Prostate gland (tissue), 2 donors: Measurements from ENCODE around the gene CRIP1. TPM values are rescaled to one million over a fixed set of nuclear protein-coding genes. Genes with fewer than 3 reads are reported as not detected.

Experiments
- DNase-seq: peaks from one replicate; pipeline ENCODE4 v3.0.0-alpha.2; 2019; ENCODE audit warnings: low spot score
- H3K27ac ChIP-seq, 2 donors: fragments of 200-600 bp; sonication (generic); 2 replicates each; pipeline ENCODE4 v1.5.1; 2017 to 2019
- H3K27me3 ChIP-seq: fragments of 200-600 bp; sonication (generic); replicated peaks from 2 replicates; pipeline ENCODE4 v1.5.1; 2019; ENCODE audit not compliant: insufficient read depth
- H3K36me3 ChIP-seq, 2 donors: fragments of 200-600 bp; sonication (generic); 1 replicate in 1 of 2; 2 replicates in 1 of 2; pipeline versions ENCODE4 v1.5.1 to v1.8.1; 2017 to 2019
- H3K4me1 ChIP-seq: fragments of 200-600 bp; sonication (generic); replicated peaks from 2 replicates; pipeline ENCODE4 v1.5.1; 2019
- H3K4me3 ChIP-seq, 2 donors: fragments of 200-600 bp; sonication (generic); 2 replicates each; pipeline ENCODE4 v1.5.1; 2017 to 2019
- H3K9me3 ChIP-seq: fragments of 200-600 bp; sonication (generic); 2 replicates; pipeline ENCODE4 v1.5.1; 2017
- CTCF ChIP-seq, 4 experiments: fragments of 200-600 bp in 2 of 4; fragments of 450-650 bp in 2 of 4; sonication (generic) in 2 of 4; IDR thresholded peaks; 1 replicate in 3 of 4; 2 replicates in 1 of 4; pipeline ENCODE4 v1.5.1; 2016 to 2019; ENCODE audit warnings: antibody characterized with exemption in 4 of 4, mild to moderate bottlenecking in 2 of 4, moderate library complexity in 2 of 4
- POLR2A ChIP-seq: fragments of 450-650 bp; IDR thresholded peaks from one replicate; pipeline ENCODE4 v1.6.1; 2016; ENCODE audit warnings: antibody characterized with exemption, mild to moderate bottlenecking
- POLR2AphosphoS5 ChIP-seq: sonication (generic); formaldehyde crosslinking; IDR thresholded peaks from one replicate; pipeline ENCODE4 v1.6.1; 2017; ENCODE audit warnings: antibody characterized with exemption
- WGBS: methylation state at CpG from one replicate; pipeline ENCODE4 v1.1.5; 2018; 5-methylcytosine and 5-hydroxymethylcytosine counted together
- intact Hi-C: fragments of 100-400 bp; cut with DNase I; formaldehyde crosslinking; loops from one replicate; pipeline ENCODE4 v1.14.2; 2022
- total RNA-seq, 2 donors: library from RNA; depleted of rRNA; stranded (reverse); fragments of >200 nt; gene quantifications; one replicate each; pipeline ENCODE4 v1.1.0, GENCODE V29; 2016

Gene CRIP1
- total RNA-seq, 2 donors from 2014 or later, result 4.2 to 22.0 TPM

DNA sequence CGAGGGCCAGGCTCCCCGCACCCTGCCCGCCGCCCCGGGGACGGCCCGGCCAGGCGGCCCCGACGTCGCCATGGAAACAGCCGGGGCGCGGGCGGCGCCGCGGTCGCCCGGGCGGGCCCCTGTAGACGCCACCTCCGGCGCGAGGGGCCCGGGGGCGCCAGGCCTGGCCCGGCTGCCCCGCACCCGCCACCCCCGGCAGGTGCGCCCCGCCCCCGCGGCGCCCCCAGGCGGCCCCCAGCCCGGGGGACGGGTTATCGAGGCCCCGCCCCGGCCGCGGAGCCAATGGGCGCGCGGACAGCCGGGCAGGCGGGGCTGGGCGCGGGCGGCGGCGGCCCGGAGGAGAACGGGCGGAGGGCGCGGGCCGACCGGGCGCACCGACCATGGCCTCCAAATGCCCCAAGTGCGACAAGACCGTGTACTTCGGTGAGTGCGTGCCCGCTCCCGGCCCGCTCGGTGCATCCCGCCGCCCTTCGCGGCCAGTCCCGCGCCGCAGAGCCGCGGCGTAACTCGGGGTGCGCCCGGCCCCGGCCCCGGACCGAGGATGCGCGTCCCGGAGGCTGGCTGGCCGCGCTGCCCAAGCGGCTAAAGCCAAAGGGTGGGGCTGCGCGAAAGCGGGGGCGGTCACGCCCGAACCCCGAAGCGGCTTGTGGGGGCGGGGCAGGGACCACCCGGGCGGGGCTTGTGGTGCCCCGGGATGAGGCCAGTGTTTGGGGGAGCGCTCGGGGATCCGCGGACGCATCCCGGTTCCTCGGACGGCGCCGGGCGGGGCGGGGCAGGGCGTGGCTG is 12.0 kb upstream of the CRIP1 start, which contains the start of gene CRIP2:
Gene CRIP2 (plus strand): TSS at position 339 of the 786 bp plus-strand sequence. CDS start 42 bp downstream, at position 381.
- peak within 1 kb of the TSS; percentile 81 to 85 for H3K27ac ChIP-seq
- whole genome bisulfite sequencing, result 0% methylated on average over 12 of the region's 118 CpGs
- no peak for DNase-seq
- H3K4me3 ChIP-seq, result peak within 1 kb of the TSS; percentile 50 to 73
- peaks cover 37% of the 10 kb centered on the region for H3K4me1 ChIP-seq
- no peaks in the 10 kb centered on the region for H3K36me3 ChIP-seq
- H3K27me3 ChIP-seq, result no peaks in the 10 kb centered on the region
- intact Hi-C loops, result no loop called here
- peak; percentile 79 for TF ChIP-seq POLR2A
- no peak for TF ChIP-seq POLR2AphosphoS5
- no peak for TF ChIP-seq CTCF (IDR thresholded peaks at IDR 0.05)
- H3K9me3 ChIP-seq, result no peaks in the 10 kb centered on the region

DNA sequence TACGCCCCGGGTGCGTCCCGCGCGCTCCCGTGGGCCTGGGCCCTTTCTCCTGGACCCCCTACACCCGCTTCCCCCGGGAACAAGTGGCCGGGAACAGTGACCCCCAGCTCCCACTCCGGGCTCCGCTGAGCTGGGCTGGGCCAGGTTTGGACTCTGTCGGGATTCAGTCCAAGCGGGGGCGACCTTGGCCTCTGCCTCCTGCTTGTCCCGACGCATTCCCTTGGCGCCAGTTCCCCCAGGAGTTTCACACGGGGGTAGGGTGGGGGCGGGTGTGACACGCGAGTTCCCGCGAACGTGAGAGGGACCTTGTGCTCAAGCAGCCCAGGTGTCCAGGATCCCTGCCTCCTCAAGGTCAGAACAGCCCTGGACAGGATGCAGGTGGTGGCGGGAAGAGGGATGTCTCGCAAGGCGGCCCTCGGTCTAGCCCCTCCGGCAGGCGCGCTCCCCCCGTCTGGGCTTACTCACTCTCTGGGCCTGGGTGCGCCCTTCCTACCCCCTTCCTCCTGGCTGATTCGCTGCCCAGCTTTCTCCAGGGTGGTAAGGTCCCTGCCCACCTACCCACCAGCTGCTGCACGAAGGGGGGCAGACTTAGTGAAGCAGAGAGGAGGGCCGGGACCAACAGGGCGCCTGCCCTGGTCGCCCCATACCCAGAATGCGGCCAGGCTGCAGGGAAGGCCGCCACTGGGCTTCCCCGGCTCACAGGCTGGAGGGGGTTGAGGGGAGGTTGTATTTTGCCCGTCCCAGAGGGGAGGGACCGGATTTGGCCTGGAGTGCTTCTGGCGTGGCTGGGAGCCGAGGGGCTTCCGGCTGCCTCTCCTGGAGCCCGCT is 11.2 kb upstream of the CRIP1 start:
- Histone ChIP-seq H3K27me3 (no peaks in the 10 kb centered on the region), H3K9me3 (no peaks in the 10 kb centered on the region), H3K4me1 (peaks cover 36% of the 10 kb centered on the region), H3K4me3 (peak overlapping the region; percentile 50 to 73), H3K36me3 (no peaks in the 10 kb centered on the region), H3K27ac (peak overlapping the region; percentile 81 to 85)
- DNase-seq, result no peak
- intact Hi-C loops, result no loop called here
- 5% methylated on average over 36 of the region's 48 CpGs for WGBS
- TF ChIP-seq POLR2AphosphoS5 (no peak), CTCF (IDR thresholded peaks at IDR 0.05) (no peak), POLR2A (peak; percentile 35)

DNA sequence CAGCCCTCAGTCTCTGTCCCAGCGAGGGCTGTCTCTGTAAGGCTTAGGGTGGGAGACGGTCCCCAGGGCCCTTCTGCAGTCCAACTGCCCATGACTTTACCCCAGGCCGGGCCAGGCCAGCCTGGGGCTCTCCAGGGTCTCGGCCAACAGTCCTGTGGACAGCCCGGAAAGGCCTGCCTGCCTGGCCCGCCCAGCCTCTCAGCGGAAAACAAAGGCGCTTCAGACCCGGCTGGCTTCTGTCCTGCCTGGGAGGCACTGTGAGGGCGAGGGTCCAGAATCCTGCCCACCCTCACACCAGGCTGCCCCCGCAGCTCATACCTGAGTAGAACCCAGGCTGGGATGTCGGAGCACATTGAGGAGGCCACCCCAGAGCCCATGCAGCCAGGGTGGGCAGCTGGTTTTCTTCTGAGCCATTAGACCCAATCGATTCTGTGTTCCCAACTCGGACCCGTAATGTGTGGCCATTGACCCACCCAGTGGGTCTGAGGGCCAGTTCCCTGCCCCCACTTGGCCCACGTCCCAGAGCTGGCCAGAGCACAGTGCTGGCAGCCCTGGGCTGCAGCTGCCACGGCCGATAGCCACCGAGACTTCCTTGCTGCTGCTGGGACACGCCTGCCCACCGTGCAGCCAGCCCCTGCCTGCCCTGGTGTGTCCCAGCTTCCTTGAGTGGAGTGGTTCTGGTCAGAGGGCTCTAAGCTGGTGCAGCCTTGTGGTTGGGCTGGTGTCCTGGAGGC is 10.4 kb upstream of the CRIP1 start:
- DNase-seq, result no peak
- H3K27me3 ChIP-seq, result no peaks in the 10 kb centered on the region
- TF ChIP-seq POLR2AphosphoS5 (no peak), CTCF (IDR thresholded peaks at IDR 0.05) (no peak), POLR2A (peak; percentile 33)
- peak overlapping the region; percentile 50 to 73 for H3K4me3 ChIP-seq
- H3K27ac ChIP-seq, result peak overlapping the region; percentile 81 to 85
- H3K9me3 ChIP-seq, result no peaks in the 10 kb centered on the region
- 17% methylated on average over 21 of the region's 21 CpGs for WGBS
- peaks cover 36% of the 10 kb centered on the region for H3K4me1 ChIP-seq
- no peaks in the 10 kb centered on the region for H3K36me3 ChIP-seq
- intact Hi-C loops, result no loop called here

GRCh38 chr14:105476831-105477659 is 9.6 kb upstream of the CRIP1 start:
- peaks cover 39% of the 10 kb centered on the region for H3K4me1 ChIP-seq
- no peaks in the 10 kb centered on the region for H3K36me3 ChIP-seq
- intact Hi-C loops, result no loop called here
- peak overlapping the region in 1 of 2 donors; percentile 73 for H3K4me3 ChIP-seq
- H3K27ac ChIP-seq, result peak overlapping the region; percentile 81 to 85
- 59% methylated on average over 14 of the region's 16 CpGs for WGBS
- H3K27me3 ChIP-seq, result no peaks in the 10 kb centered on the region
- no peak for TF ChIP-seq CTCF (IDR thresholded peaks at IDR 0.05)
- TF ChIP-seq POLR2A, result no peak
- no peak for TF ChIP-seq POLR2AphosphoS5
- no peaks in the 10 kb centered on the region for H3K9me3 ChIP-seq
- DNase-seq, result no peak
